ENCODE data around the gene CERS6. TPM values are rescaled to one million over a fixed set of nuclear protein-coding genes. Genes with fewer than 3 reads are reported as not detected.

The CERS6 gene
- total RNA-seq, 1 donor from 2014 or later, result 23.1 TPM

GRCh38 chr2:168529054-168529833 lies 73.2 kb downstream of the CERS6 start:
- no peak for DNase-seq (ENCODE audit: low spot score)

GRCh38 chr2:168529900-168530561 lies 74.0 kb downstream of the CERS6 start:
- DNase-seq (ENCODE audit: low spot score), result no peak

GRCh38 chr2:168530982-168531622 lies 75.0 kb downstream of the CERS6 start:
- no peak for DNase-seq (ENCODE audit: low spot score)

- no peak for DNase-seq (ENCODE audit: low spot score)
These were observed 78.9 kb downstream of the CERS6 start for GRCh38 chr2:168534926-168535325.

GRCh38 chr2:168536925-168537466 lies 80.9 kb downstream of the CERS6 start:
- no peak for DNase-seq (ENCODE audit: low spot score)

- DNase-seq (ENCODE audit: low spot score), result no peak
These were observed 82.1 kb downstream of the CERS6 start for GRCh38 chr2:168538133-168538532.

- no peak for DNase-seq (ENCODE audit: low spot score)
These were observed 82.5 kb downstream of the CERS6 start for GRCh38 chr2:168538534-168538933.

- DNase-seq (ENCODE audit: low spot score), result no peak
These were observed 83.9 kb downstream of the CERS6 start for GRCh38 chr2:168539945-168540344.

GRCh38 chr2:168541858-168542257 lies 85.8 kb downstream of the CERS6 start:
- DNase-seq (ENCODE audit: low spot score), result no peak

- no peak for DNase-seq (ENCODE audit: low spot score)
These were observed 87.0 kb downstream of the CERS6 start for GRCh38 chr2:168543037-168543436.

GRCh38 chr2:168543935-168544334 lies 87.9 kb downstream of the CERS6 start:
- DNase-seq (ENCODE audit: low spot score), result no peak

GRCh38 chr2:168545439-168546082 lies 89.5 kb downstream of the CERS6 start:
- no peak for DNase-seq (ENCODE audit: low spot score)

GRCh38 chr2:168550670-168551069 lies 94.6 kb downstream of the CERS6 start:
- DNase-seq (ENCODE audit: low spot score), result no peak

GRCh38 chr2:168552450-168552856 lies 96.4 kb downstream of the CERS6 start:
- DNase-seq (ENCODE audit: low spot score), result no peak

- no peak for DNase-seq (ENCODE audit: low spot score)
These were observed 99.2 kb downstream of the CERS6 start for GRCh38 chr2:168555283-168555682.

GRCh38 chr2:168559187-168559586 lies 103.1 kb downstream of the CERS6 start:
- DNase-seq (ENCODE audit: low spot score), result no peak

GRCh38 chr2:168560817-168561499 lies 104.9 kb downstream of the CERS6 start:
- DNase-seq (ENCODE audit: low spot score), result no peak

GRCh38 chr2:168561991-168562390 lies 105.9 kb downstream of the CERS6 start:
- DNase-seq (ENCODE audit: low spot score), result no peak

GRCh38 chr2:168562971-168563370 lies 106.9 kb downstream of the CERS6 start:
- DNase-seq (ENCODE audit: low spot score), result no peak

GRCh38 chr2:168564641-168565040 lies 108.6 kb downstream of the CERS6 start:
- no peak for DNase-seq (ENCODE audit: low spot score)

- no peak for DNase-seq (ENCODE audit: low spot score)
These were observed 109.0 kb downstream of the CERS6 start for GRCh38 chr2:168565112-168565511.

All from mesenteric fat pad (tissue), 1 donor.